ENCODE data around the gene ARHGAP32.

Gene ARHGAP32

GRCh38 chr11:128938156-128938885 is 253.8 kb downstream of the ARHGAP32 start:
- no peak overlapping the region for H3K4me3 ChIP-seq (ENCODE audit: low read length)
- no peak for DNase-seq (ENCODE audit: low read depth)
- TF ChIP-seq, protein P1, sequence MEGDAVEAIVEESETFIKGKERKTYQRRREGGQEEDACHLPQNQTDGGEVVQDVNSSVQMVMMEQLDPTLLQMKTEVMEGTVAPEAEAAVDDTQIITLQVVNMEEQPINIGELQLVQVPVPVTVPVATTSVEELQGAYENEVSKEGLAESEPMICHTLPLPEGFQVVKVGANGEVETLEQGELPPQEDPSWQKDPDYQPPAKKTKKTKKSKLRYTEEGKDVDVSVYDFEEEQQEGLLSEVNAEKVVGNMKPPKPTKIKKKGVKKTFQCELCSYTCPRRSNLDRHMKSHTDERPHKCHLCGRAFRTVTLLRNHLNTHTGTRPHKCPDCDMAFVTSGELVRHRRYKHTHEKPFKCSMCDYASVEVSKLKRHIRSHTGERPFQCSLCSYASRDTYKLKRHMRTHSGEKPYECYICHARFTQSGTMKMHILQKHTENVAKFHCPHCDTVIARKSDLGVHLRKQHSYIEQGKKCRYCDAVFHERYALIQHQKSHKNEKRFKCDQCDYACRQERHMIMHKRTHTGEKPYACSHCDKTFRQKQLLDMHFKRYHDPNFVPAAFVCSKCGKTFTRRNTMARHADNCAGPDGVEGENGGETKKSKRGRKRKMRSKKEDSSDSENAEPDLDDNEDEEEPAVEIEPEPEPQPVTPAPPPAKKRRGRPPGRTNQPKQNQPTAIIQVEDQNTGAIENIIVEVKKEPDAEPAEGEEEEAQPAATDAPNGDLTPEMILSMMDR (IDR thresholded peaks at IDR 0.05; ENCODE audit: insufficient read depth, low read depth, low read length, missing control alignments) = no peak

- no peak for DNase-seq (ENCODE audit: low read depth)
- H3K4me3 ChIP-seq (ENCODE audit: low read length) = no peak overlapping the region
- TF ChIP-seq, protein P1 (IDR thresholded peaks at IDR 0.05; ENCODE audit: insufficient read depth, low read depth, low read length, missing control alignments) = no peak
Observed at GRCh38 chr11:128937480-128937879, 254.6 kb downstream of the ARHGAP32 start.

DNA sequence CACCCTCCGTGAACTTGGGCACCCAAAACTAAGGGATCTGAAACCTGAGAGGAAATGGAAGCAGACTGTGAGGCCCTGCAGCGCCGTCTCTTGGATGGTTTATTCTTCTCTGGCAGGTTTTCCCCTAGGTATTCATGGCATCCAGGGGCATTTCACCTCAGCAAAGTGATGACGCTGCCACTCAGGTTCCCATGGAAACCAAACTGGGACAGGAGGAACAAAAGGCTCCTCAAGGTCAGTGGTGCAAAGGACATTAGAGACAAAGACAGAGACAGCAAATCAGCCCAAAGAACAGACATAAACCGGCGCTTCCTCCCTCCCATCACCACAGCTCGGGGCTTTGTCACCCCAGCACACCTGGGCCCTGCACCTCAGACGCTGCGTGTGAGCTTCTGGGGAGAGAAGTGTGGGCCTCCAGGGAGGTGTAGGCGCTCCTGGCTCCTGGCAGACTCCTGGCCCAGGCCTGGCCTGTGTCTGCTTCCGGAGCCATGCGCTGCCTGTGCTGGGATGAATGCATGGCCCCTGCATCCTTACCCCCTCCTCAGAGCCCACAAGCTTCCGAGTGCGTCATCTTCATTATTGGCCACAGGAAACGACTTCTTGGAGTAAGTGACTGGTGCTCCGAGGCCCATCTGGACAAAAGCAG is 255.4 kb downstream of the ARHGAP32 start:
- H3K4me3 ChIP-seq (ENCODE audit: low read length) = no peak overlapping the region
- TF ChIP-seq, protein P1 (IDR thresholded peaks at IDR 0.05; ENCODE audit: insufficient read depth, low read depth, low read length, missing control alignments) = no peak
- DNase-seq (ENCODE audit: low read depth) = no peak

DNA sequence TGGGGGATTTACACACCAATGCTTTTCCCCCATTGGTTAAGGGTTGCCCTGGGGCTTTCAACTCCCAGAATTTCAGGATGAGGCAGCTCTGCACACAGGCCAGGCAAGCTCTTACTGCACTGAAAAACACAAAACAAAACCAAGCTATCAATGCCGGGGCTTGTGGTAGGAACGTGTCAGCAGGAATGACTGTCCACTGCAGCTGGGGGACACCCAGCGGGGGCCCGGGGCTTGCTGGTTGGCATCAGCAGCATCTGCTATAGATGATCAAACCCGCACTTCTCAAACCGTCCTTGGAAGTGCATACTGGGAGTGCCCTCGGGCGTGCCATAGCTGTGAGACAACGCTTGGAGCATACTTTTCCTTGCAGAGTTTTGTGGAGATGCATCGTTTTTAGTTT is 257.2 kb downstream of the ARHGAP32 start:
- TF ChIP-seq, protein P1 (IDR thresholded peaks at IDR 0.05; ENCODE audit: insufficient read depth, low read depth, low read length, missing control alignments) = no peak
- DNase-seq (ENCODE audit: low read depth) = no peak
- H3K4me3 ChIP-seq (ENCODE audit: low read length) = no peak overlapping the region

DNA sequence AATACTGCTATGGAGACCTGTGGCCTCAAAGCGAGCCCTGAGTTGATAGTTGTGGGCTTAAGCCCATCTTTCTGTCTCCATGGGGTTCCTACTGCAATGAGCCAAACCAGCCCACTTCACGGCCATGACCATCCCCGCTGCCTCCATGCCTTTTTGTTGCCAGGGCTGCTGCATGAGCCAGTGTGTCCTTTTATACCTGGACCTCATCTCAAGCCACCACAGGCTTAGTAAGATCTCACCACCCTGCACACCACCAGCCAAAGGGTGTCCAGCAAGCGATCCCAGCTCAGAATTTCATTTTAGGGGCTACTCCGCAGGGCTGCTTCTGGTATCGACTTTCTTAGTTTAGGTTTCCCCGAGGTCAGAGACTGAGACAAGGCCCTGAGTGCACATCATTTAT is 257.8 kb downstream of the ARHGAP32 start:
- DNase-seq (ENCODE audit: low read depth) = no peak
- TF ChIP-seq, protein P1 (IDR thresholded peaks at IDR 0.05; ENCODE audit: insufficient read depth, low read depth, low read length, missing control alignments) = no peak
- H3K4me3 ChIP-seq (ENCODE audit: low read length) = no peak overlapping the region

DNA sequence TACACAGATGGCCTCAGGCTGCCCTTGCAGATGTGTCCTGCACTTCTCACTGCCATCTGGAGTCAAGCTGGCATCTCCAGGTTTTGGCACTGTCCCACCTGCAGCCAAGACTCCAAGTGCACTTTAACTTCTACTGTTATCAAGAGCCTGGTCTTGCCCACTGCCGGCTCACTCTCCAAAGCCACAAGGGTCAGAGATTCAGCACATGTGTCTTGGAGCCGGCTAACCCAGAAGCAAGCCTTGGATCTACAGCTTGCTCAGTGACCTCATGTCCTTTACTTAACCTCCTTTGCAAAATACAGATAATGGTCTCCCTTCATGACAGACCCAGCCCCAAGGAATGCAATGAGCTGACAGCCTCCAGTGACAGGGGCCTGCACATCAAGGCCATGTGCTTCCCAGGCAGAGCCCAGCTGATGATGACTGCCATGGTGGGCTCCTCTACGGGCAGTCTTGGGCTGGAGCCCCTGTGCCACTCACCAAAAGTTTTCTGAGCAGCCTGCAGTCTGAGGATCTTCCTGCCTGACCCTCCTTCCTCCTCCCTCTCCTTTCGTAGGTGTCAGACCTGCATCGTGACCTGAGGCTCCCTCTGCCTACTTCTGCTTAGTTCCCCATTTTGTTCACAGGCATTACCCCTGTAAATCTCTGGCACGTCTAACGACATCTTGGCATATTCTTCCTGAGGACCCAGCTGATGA is 258.5 kb downstream of the ARHGAP32 start:
- DNase-seq (ENCODE audit: low read depth) = no peak
- H3K4me3 ChIP-seq (ENCODE audit: low read length) = no peak overlapping the region
- TF ChIP-seq, protein P1 (IDR thresholded peaks at IDR 0.05; ENCODE audit: insufficient read depth, low read depth, low read length, missing control alignments) = no peak
